HEK293 (cell line): Measurements from ENCODE around the gene GABRR1.
A peak's percentile ranks its signal among the peaks of the same experiment; 100 is the strongest.

Experiments used
- CTCF ChIA-PET: fragments of 350-600 bp; formaldehyde crosslinking; extraction: SDS; loops from one replicate; lab custom pipeline; 2021; ENCODE audit warnings: antibody characterized with exemption; lab: Yijun Ruan, JAX
- POLR2A ChIA-PET: fragments of 300-600 bp; formaldehyde crosslinking; extraction: SDS; loops from one replicate; lab custom pipeline; 2020; ENCODE audit warnings: antibody characterized with exemption, inconsistent platforms; lab: Yijun Ruan, JAX
- H3K27ac ChIP-seq: fragments of 200-500 bp; sonication (Bioruptor generic); 2 replicates; pipeline ENCODE4 v1.5.1; 2014; ENCODE audit warnings: low read depth, low read length, control low read depth, inconsistent platforms; ENCODE audit errors: extremely low read depth
- H3K36me3 ChIP-seq, 2 experiments: fragments of 200-500 bp in 1 of 2; sonication (Bioruptor generic) in 1 of 2; 1 replicate in 1 of 2; 2 replicates in 1 of 2; pipeline ENCODE4 v1.5.1; 2014 to 2017; ENCODE audit warnings: inconsistent platforms in 2 of 2, low read length in 2 of 2; ENCODE audit not compliant: control insufficient read depth in 2 of 2, insufficient read depth in 1 of 2
- H3K4me1 ChIP-seq: fragments of 200-500 bp; sonication (Bioruptor generic); 2 replicates; pipeline ENCODE4 v1.5.1; 2014; ENCODE audit warnings: mild to moderate bottlenecking, low read length, inconsistent platforms; ENCODE audit not compliant: control insufficient read depth, insufficient read depth
- H3K4me3 ChIP-seq: 2 replicates; pipeline ENCODE4 v1.5.1; 2011; ENCODE audit warnings: low read depth, mild to moderate bottlenecking, control low read depth, low read length, moderate library complexity
- H3K9me3 ChIP-seq: fragments of 200-500 bp; sonication (Bioruptor generic); 2 replicates; pipeline ENCODE4 v1.5.1; 2014; ENCODE audit warnings: low read depth, low read length, inconsistent platforms; ENCODE audit not compliant: control insufficient read depth, insufficient read depth
- FEZF1 ChIP-seq: fragments of 450-650 bp; formaldehyde crosslinking; IDR thresholded peaks from 2 replicates; pipeline ENCODE4 v1.5.1; 2016; ENCODE audit warnings: missing biosample characterization, missing genetic modification characterization
- KLF9 ChIP-seq: fragments of 450-650 bp; formaldehyde crosslinking; IDR thresholded peaks from 2 replicates; pipeline ENCODE4 v1.5.1; 2016; ENCODE audit warnings: missing biosample characterization, missing genetic modification characterization, low read depth
- PRDM6 ChIP-seq: fragments of 450-650 bp; formaldehyde crosslinking; IDR thresholded peaks from 2 replicates; pipeline ENCODE4 v1.5.1; 2017; ENCODE audit warnings: missing biosample characterization, missing genetic modification characterization
- WT1 ChIP-seq: fragments of 450-650 bp; formaldehyde crosslinking; IDR thresholded peaks from 2 replicates; pipeline ENCODE4 v1.5.1; 2016; ENCODE audit warnings: missing biosample characterization, missing genetic modification characterization
- ZBTB48 ChIP-seq: fragments of 450-650 bp; formaldehyde crosslinking; IDR thresholded peaks from 2 replicates; pipeline ENCODE4 v1.5.1; 2016; ENCODE audit warnings: missing biosample characterization, missing genetic modification characterization
- ZIC2 ChIP-seq: fragments of 450-650 bp; formaldehyde crosslinking; IDR thresholded peaks from 2 replicates; pipeline ENCODE4 v1.5.1; 2016; ENCODE audit warnings: missing biosample characterization, missing genetic modification characterization
- ZNF114 ChIP-seq: fragments of 450-650 bp; formaldehyde crosslinking; IDR thresholded peaks from 2 replicates; pipeline ENCODE4 v1.5.0; 2017; ENCODE audit warnings: missing biosample characterization, missing genetic modification characterization
- ZNF133 ChIP-seq: fragments of 450-650 bp; formaldehyde crosslinking; IDR thresholded peaks from 2 replicates; pipeline ENCODE4 v1.5.1; 2016; ENCODE audit warnings: missing biosample characterization, missing genetic modification characterization
- ZNF146 ChIP-seq: fragments of 450-650 bp; formaldehyde crosslinking; IDR thresholded peaks from 2 replicates; pipeline ENCODE4 v1.5.1; 2016; ENCODE audit warnings: missing biosample characterization, missing genetic modification characterization
- ZNF155 ChIP-seq: fragments of 450-650 bp; formaldehyde crosslinking; IDR thresholded peaks from 2 replicates; pipeline ENCODE4 v1.5.1; 2016; ENCODE audit warnings: missing biosample characterization, missing genetic modification characterization
- ZNF274 ChIP-seq, 2 experiments: fragments of 200-500 bp in 1 of 2; fragments of 450-650 bp in 1 of 2; sonication (Bioruptor generic) in 1 of 2; formaldehyde crosslinking in 1 of 2; IDR thresholded peaks; 2 replicates each; pipeline versions ENCODE4 v1.5.1 to v1.6.1; 2014 to 2016; ENCODE audit warnings: borderline replicate concordance in 1 of 2, inconsistent platforms in 1 of 2, low read length in 1 of 2, missing biosample characterization in 1 of 2, missing genetic modification characterization in 1 of 2
- ZNF324 ChIP-seq: fragments of 450-650 bp; formaldehyde crosslinking; IDR thresholded peaks from 2 replicates; pipeline ENCODE4 v1.5.1; 2016; ENCODE audit warnings: missing biosample characterization, missing genetic modification characterization
- ZNF335 ChIP-seq: fragments of 450-650 bp; formaldehyde crosslinking; conservative IDR thresholded peaks from 2 replicates; pipeline ENCODE4 v1.5.1; 2016; ENCODE audit warnings: missing biosample characterization, missing genetic modification characterization
- ZNF354C ChIP-seq: fragments of 450-650 bp; formaldehyde crosslinking; IDR thresholded peaks from 2 replicates; pipeline ENCODE4 v1.5.1; 2016; ENCODE audit warnings: missing biosample characterization, missing genetic modification characterization, low read depth, borderline replicate concordance
- ZNF366 ChIP-seq: fragments of 450-650 bp; formaldehyde crosslinking; conservative IDR thresholded peaks from 2 replicates; pipeline ENCODE4 v1.5.1; 2016; ENCODE audit warnings: missing biosample characterization, missing genetic modification characterization
- ZNF433 ChIP-seq: fragments of 450-650 bp; formaldehyde crosslinking; IDR thresholded peaks from 2 replicates; pipeline ENCODE4 v1.5.1; 2016; ENCODE audit warnings: missing biosample characterization, missing genetic modification characterization, low read depth
- ZNF514 ChIP-seq: fragments of 450-650 bp; formaldehyde crosslinking; IDR thresholded peaks from 2 replicates; pipeline ENCODE4 v1.5.1; 2016; ENCODE audit warnings: missing biosample characterization, missing genetic modification characterization
- ZNF530 ChIP-seq: fragments of 450-650 bp; formaldehyde crosslinking; IDR thresholded peaks from 2 replicates; pipeline ENCODE4 v1.5.1; 2016; ENCODE audit warnings: low read depth, missing biosample characterization, missing genetic modification characterization
- ZNF654 ChIP-seq: fragments of 450-650 bp; formaldehyde crosslinking; IDR thresholded peaks from 2 replicates; pipeline ENCODE4 v1.5.1; 2016; ENCODE audit warnings: low read depth, missing biosample characterization, missing genetic modification characterization
- ZNF692 ChIP-seq: fragments of 450-650 bp; formaldehyde crosslinking; IDR thresholded peaks from 2 replicates; pipeline ENCODE4 v1.5.1; 2016; ENCODE audit warnings: missing biosample characterization, missing genetic modification characterization
- ZNF704 ChIP-seq: fragments of 450-650 bp; formaldehyde crosslinking; IDR thresholded peaks from 2 replicates; pipeline ENCODE4 v1.5.1; 2016; ENCODE audit warnings: missing biosample characterization, missing genetic modification characterization
- ZSCAN18 ChIP-seq: fragments of 450-650 bp; formaldehyde crosslinking; IDR thresholded peaks from 2 replicates; pipeline ENCODE4 v1.5.1; 2016; ENCODE audit warnings: missing biosample characterization, missing genetic modification characterization
- ZSCAN30 ChIP-seq: fragments of 450-650 bp; IDR thresholded peaks from 2 replicates; pipeline ENCODE4 v1.5.1; 2018; ENCODE audit warnings: missing biosample characterization, mild to moderate bottlenecking, missing genetic modification characterization, moderate library complexity
- ZSCAN5A ChIP-seq: fragments of 450-650 bp; formaldehyde crosslinking; IDR thresholded peaks from 2 replicates; pipeline ENCODE4 v1.5.1; 2016; ENCODE audit warnings: missing biosample characterization, missing genetic modification characterization

GABRR1 gene

GRCh38 chr6:89244241-89244985, 27.3 kb upstream of the GABRR1 start (continued):
- TF ChIP-seq KLF9 (tag by site-specific recombination) (no peak), ZSCAN5A (no peak), ZBTB48 (tag by site-specific recombination) (no peak), ZSCAN30 (tag by site-specific recombination) (no peak), ZNF146 (no peak), FEZF1 (tag by site-specific recombination) (no peak)

- H3K4me1 ChIP-seq: no peaks in the 10 kb centered on the region
These were observed 26.1 kb upstream of the GABRR1 start for GRCh38 chr6:89243331-89243629.

GRCh38 chr6:89242574-89243330, 25.6 kb upstream of the GABRR1 start:
- H3K27ac ChIP-seq: no peak overlapping the region
- H3K9me3 ChIP-seq: no peaks in the 10 kb centered on the region
- ChIA-PET POLR2A (no interaction called here), CTCF (interaction anchor here (0.5 to 7.6 kb wide), 40 partner anchors 11 to 1742 kb away, joined by 3 to 108 read pairs (median 4); no protein-coding TSS in a partner anchor)
- no peaks in the 10 kb centered on the region for H3K36me3 ChIP-seq
- no peak overlapping the region for H3K4me3 ChIP-seq
- no peaks in the 10 kb centered on the region for H3K4me1 ChIP-seq
- TF ChIP-seq ZNF654 (tag by site-specific recombination) (peak; percentile 85), ZNF366 (tag by site-specific recombination) (peak; percentile 95), ZIC2 (tag by site-specific recombination) (no peak), ZNF704 (tag by site-specific recombination) (no peak), PRDM6 (no peak), ZNF692 (tag by site-specific recombination) (no peak), ZSCAN30 (tag by site-specific recombination) (peak; percentile 95), ZNF514 (tag by site-specific recombination) (no peak), ZNF433 (tag by site-specific recombination) (no peak), ZNF335 (tag by site-specific recombination) (peak; percentile 89)

More at GRCh38 chr6:89243331-89243629, 26.1 kb upstream of the GABRR1 start:
- Histone ChIP-seq H3K4me3 (no peak overlapping the region), H3K9me3 (no peaks in the 10 kb centered on the region), H3K36me3 (no peaks in the 10 kb centered on the region), H3K27ac (no peak overlapping the region)
- POLR2A ChIA-PET: no interaction called here
- TF ChIP-seq ZNF324 (tag by site-specific recombination) (no peak), ZSCAN18 (tag by site-specific recombination) (no peak), ZNF114 (tag by site-specific recombination) (no peak), ZNF704 (tag by site-specific recombination) (no peak), ZNF274 (IDR thresholded peaks at IDR 0.05; ENCODE audit: low read length) (no peak), ZNF274 (tag by site-specific recombination; IDR thresholded peaks at IDR 0.05; ENCODE audit: borderline replicate concordance) (no peak), ZNF530 (tag by site-specific recombination) (no peak), ZNF133 (no peak), ZNF155 (no peak), WT1 (tag by site-specific recombination) (no peak), ZNF354C (tag by site-specific recombination) (no peak)
- CTCF ChIA-PET: interaction anchor here (0.6 to 7.6 kb wide), 16 partner anchors 13 to 1042 kb away, joined by 3 to 108 read pairs (median 4); no protein-coding TSS in a partner anchor
